Natural killer cell (primary cell): Measurements from ENCODE around the gene FHOD3. TPM values are rescaled to one million over a fixed set of nuclear protein-coding genes. Genes with fewer than 3 reads are reported as not detected.

Experiments
- ATAC-seq, 3 donors: fragments of 150-1000 bp in 2 of 3; fragments of 200-7000 bp in 1 of 3; cut with Tn5 transposase; 1 replicate in 1 of 3; 2 replicates in 2 of 3; pipeline ENCODE4 v1.10.0; 2021; ENCODE audit warnings: mild to moderate bottlenecking in 2 of 3, moderate library complexity in 2 of 3
- DNase-seq, 2 donors: peaks; one replicate each; pipeline versions ENCODE4 v3.0.0 to v3.0.0-alpha.2; 2013 to 2021; ENCODE audit warnings: mixed read lengths in 1 of 2
- H3K27ac ChIP-seq: one replicate; pipeline ENCODE4 v1.5.1; 2013; ENCODE audit warnings: mild to moderate bottlenecking, low read length
- H3K27me3 ChIP-seq: one replicate; pipeline ENCODE4 v1.6.1; 2013; ENCODE audit warnings: low read length; ENCODE audit not compliant: control insufficient read depth, insufficient read depth
- H3K36me3 ChIP-seq: one replicate; pipeline ENCODE4 v1.6.1; 2013; ENCODE audit warnings: low read length; ENCODE audit not compliant: control insufficient read depth, insufficient read depth
- H3K4me1 ChIP-seq: one replicate; pipeline ENCODE4 v1.6.1; 2013; ENCODE audit warnings: low read length; ENCODE audit not compliant: control insufficient read depth, insufficient read depth
- H3K4me3 ChIP-seq: one replicate; pipeline ENCODE4 v1.5.1; 2013; ENCODE audit warnings: low read length
- H3K9me3 ChIP-seq: one replicate; pipeline ENCODE4 v1.6.1; 2013; ENCODE audit warnings: low read length; ENCODE audit not compliant: control insufficient read depth, insufficient read depth
- H3K27ac Mint-ChIP-seq, 2 donors: one replicate each; pipeline ENCODE4 v1.8.0; 2022; ENCODE audit warnings: mild to moderate bottlenecking in 2 of 2, mixed read lengths in 2 of 2, moderate library complexity in 1 of 2
- H3K27me3 Mint-ChIP-seq, 2 donors: one replicate each; pipeline ENCODE4 v1.8.0; 2022; ENCODE audit warnings: low read depth in 2 of 2, mixed read lengths in 2 of 2
- H3K36me3 Mint-ChIP-seq: one replicate; pipeline ENCODE4 v1.8.0; 2022; ENCODE audit warnings: mixed read lengths
- H3K4me1 Mint-ChIP-seq, 2 donors: one replicate each; pipeline ENCODE4 v1.8.0; 2022; ENCODE audit warnings: mixed read lengths in 2 of 2
- H3K4me3 Mint-ChIP-seq: one replicate; pipeline ENCODE4 v1.8.0; 2022; ENCODE audit warnings: mild to moderate bottlenecking, moderate library complexity, mixed read lengths
- H3K9me3 Mint-ChIP-seq, 2 donors: one replicate each; pipeline ENCODE4 v1.8.0; 2022; ENCODE audit warnings: mixed read lengths in 2 of 2
- CTCF ChIP-seq: fragments of 200-600 bp; IDR thresholded peaks from one replicate; pipeline ENCODE4 v1.8.0; 2022; ENCODE audit warnings: antibody characterized with exemption
- WGBS: methylation state at CpG from one replicate; pipeline ENCODE4 v1.1.7; 2013; ENCODE audit warnings: missing lambda C conversion rate; ENCODE audit not compliant: insufficient coverage; 5-methylcytosine and 5-hydroxymethylcytosine counted together
- intact Hi-C: fragments of 100-400 bp; cut with micrococcal nuclease; formaldehyde crosslinking; loops from one replicate; pipeline ENCODE4 v1.14.2; 2022
- total RNA-seq, 4 donors: library from RNA; stranded (reverse); fragments of 120-200 nt in 1 of 4; gene quantifications; one replicate each; pipeline versions ENCODE4 v1.2.3 to v1.2.4, GENCODE V29; 2013 to 2022

The FHOD3 gene
- total RNA-seq, 3 donors from 2014 or later (not counting 1 experiment from before 2014, with no cell fraction given) = not detected

GRCh38 chr18:36265015-36265414 lies 32.5 kb upstream of the FHOD3 start:
- H3K4me1 ChIP-seq = no peaks in the 10 kb centered on the region
- H3K4me3 ChIP-seq = no peak overlapping the region
- DNase-seq (no peak), ATAC-seq (no peak)
- no peaks in the 10 kb centered on the region for H3K27me3 ChIP-seq
- no peaks in the 10 kb centered on the region for H3K36me3 Mint-ChIP-seq
- no peak overlapping the region for H3K4me3 Mint-ChIP-seq
- no peaks in the 10 kb centered on the region for H3K9me3 Mint-ChIP-seq
- intact Hi-C loops = no loop called here
- no peak overlapping the region for H3K27ac Mint-ChIP-seq
- TF ChIP-seq CTCF = no peak
- H3K27ac ChIP-seq = no peak overlapping the region
- WGBS = 65% methylated on average over 5 of the region's 5 CpGs
- H3K9me3 ChIP-seq = no peaks in the 10 kb centered on the region
- H3K27me3 Mint-ChIP-seq = peaks cover 12 to 25% of the 10 kb centered on the region in 2 donors
- peaks cover 0 to 5% of the 10 kb centered on the region in 2 donors for H3K4me1 Mint-ChIP-seq
- H3K36me3 ChIP-seq = no peaks in the 10 kb centered on the region

GRCh38 chr18:36269157-36269556 lies 28.4 kb upstream of the FHOD3 start:
- H3K4me1 ChIP-seq = no peaks in the 10 kb centered on the region
- WGBS = 84% methylated on average over 4 of the region's 4 CpGs
- DNase-seq (no peak), ATAC-seq (no peak)
- no peaks in the 10 kb centered on the region for H3K9me3 Mint-ChIP-seq
- peaks cover 0 to 5% of the 10 kb centered on the region in 2 donors for H3K4me1 Mint-ChIP-seq
- no peaks in the 10 kb centered on the region for H3K27me3 ChIP-seq
- H3K36me3 ChIP-seq = no peaks in the 10 kb centered on the region
- intact Hi-C loops = no loop called here
- H3K4me3 Mint-ChIP-seq = no peak overlapping the region
- peaks cover 9 to 14% of the 10 kb centered on the region in 2 donors for H3K27me3 Mint-ChIP-seq
- H3K36me3 Mint-ChIP-seq = no peaks in the 10 kb centered on the region
- no peak overlapping the region for H3K4me3 ChIP-seq
- no peak overlapping the region for H3K27ac ChIP-seq
- no peak for TF ChIP-seq CTCF
- H3K9me3 ChIP-seq = no peaks in the 10 kb centered on the region
- no peak overlapping the region for H3K27ac Mint-ChIP-seq

GRCh38 chr18:36271153-36271552 lies 26.4 kb upstream of the FHOD3 start:
- Mint-ChIP-seq H3K27ac (no peak overlapping the region), H3K36me3 (no peaks in the 10 kb centered on the region), H3K9me3 (no peaks in the 10 kb centered on the region), H3K4me1 (peaks cover 0 to 5% of the 10 kb centered on the region in 2 donors), H3K4me3 (no peak overlapping the region), H3K27me3 (peaks cover 10 to 14% of the 10 kb centered on the region in 2 donors)
- Histone ChIP-seq H3K9me3 (no peaks in the 10 kb centered on the region), H3K4me1 (no peaks in the 10 kb centered on the region), H3K4me3 (no peak overlapping the region), H3K27me3 (no peaks in the 10 kb centered on the region), H3K36me3 (no peaks in the 10 kb centered on the region), H3K27ac (no peak overlapping the region)
- TF ChIP-seq CTCF = no peak
- ATAC-seq (no peak), DNase-seq (no peak)
- intact Hi-C loops = no loop called here

- no peak for TF ChIP-seq CTCF
- Mint-ChIP-seq H3K36me3 (no peaks in the 10 kb centered on the region), H3K27ac (no peak overlapping the region), H3K4me3 (no peak overlapping the region), H3K27me3 (peaks cover 12% of the 10 kb centered on the region in 2 donors), H3K9me3 (no peaks in the 10 kb centered on the region), H3K4me1 (no peaks in the 10 kb centered on the region)
- no peaks in the 10 kb centered on the region for H3K9me3 ChIP-seq
- intact Hi-C loops = no loop called here
- no peak overlapping the region for H3K27ac ChIP-seq
- H3K36me3 ChIP-seq = no peaks in the 10 kb centered on the region
- H3K4me3 ChIP-seq = no peak overlapping the region
- WGBS = 92% methylated on average over 5 of the region's 8 CpGs
- H3K27me3 ChIP-seq = no peaks in the 10 kb centered on the region
- no peaks in the 10 kb centered on the region for H3K4me1 ChIP-seq
- no peak for DNase-seq
- no peak for ATAC-seq
Observed at GRCh38 chr18:36273347-36273746, 24.2 kb upstream of the FHOD3 start.
